HCT116 (cell line): ENCODE measurements around the gene UQCRFS1. TPM values are rescaled to one million over a fixed set of nuclear protein-coding genes. Genes with fewer than 3 reads are reported as not detected.

Experiments
- ATAC-seq: fragments of 200-7000 bp; cut with Tn5 transposase; 2 replicates; pipeline ENCODE4 v1.9.1; 2020; ENCODE audit warnings: mild to moderate bottlenecking, moderate library complexity
- BruUV-seq: library from RNA; stranded (reverse); fragments of 400-500 nt; replicated peaks from 2 replicates; lab custom pipeline; 2021; lab: Mats Ljungman, UMichigan
- CTCF ChIA-PET: fragments of 300-600 bp; sonication (Branson Sonifier 250); formaldehyde crosslinking; loops from one replicate; lab custom pipeline; 2021; ENCODE audit warnings: antibody characterized with exemption; lab: Charles Lee
- POLR2A ChIA-PET: fragments of 300-600, 350-600 bp; sonication (Branson Sonifier 250); formaldehyde crosslinking; loops from one replicate; lab custom pipeline; 2021; ENCODE audit warnings: antibody characterized with exemption; lab: Charles Lee
- RAD21 ChIA-PET, 2 experiments: fragments of 300-600 bp; sonication (Branson Sonifier 250); formaldehyde crosslinking; loops; one replicate each; lab custom pipeline; 2023; ENCODE audit warnings: low total read pairs in 2 of 2; ENCODE audit not compliant: uncharacterized antibody in 2 of 2, unreplicated experiment in 2 of 2, low non-redundant PET in 1 of 2; lab: Charles Lee
- DNase-seq: peaks from one replicate; pipeline ENCODE4 v3.0.0-alpha.2; 2010; ENCODE audit warnings: low read depth, low spot score
- H2AFZ ChIP-seq: fragments of 200-600 bp; shearing (Covaris generic), sonication (generic); 2 replicates; pipeline ENCODE4 v1.6.1; 2017; ENCODE audit warnings: low read depth, mixed run types, mixed read lengths, antibody characterized with exemption, low read length; ENCODE audit not compliant: poor library complexity, severe bottlenecking
- H3K27ac ChIP-seq: 2 replicates; pipeline ENCODE4 v1.5.1; 2012; ENCODE audit warnings: low read depth, low read length
- H3K27me3 ChIP-seq: fragments of 200-600 bp; sonication (generic); 2 replicates; pipeline ENCODE4 v1.6.1; 2016; ENCODE audit warnings: mixed run types, low read length, mixed read lengths; ENCODE audit not compliant: insufficient read depth
- H3K36me3 ChIP-seq, 2 experiments: fragments of 200-500 bp in 1 of 2; fragments of 200-600 bp in 1 of 2; sonication (Bioruptor generic) in 1 of 2; sonication (generic) in 1 of 2; 2 replicates each; pipeline versions ENCODE4 v1.5.1 to v1.6.1; 2014 to 2016; ENCODE audit warnings: low read length in 2 of 2, inconsistent platforms in 1 of 2, mixed read lengths in 1 of 2, mixed run types in 1 of 2; ENCODE audit not compliant: insufficient read depth in 2 of 2, control insufficient read depth in 1 of 2
- H3K4me1 ChIP-seq, 2 experiments: fragments of 200-600 bp in 1 of 2; sonication (generic) in 1 of 2; 2 replicates each; pipeline versions ENCODE4 v1.5.1 to v1.6.1; 2012 to 2017; ENCODE audit warnings: low read length in 2 of 2, inconsistent platforms in 1 of 2, mild to moderate bottlenecking in 1 of 2, mixed read lengths in 1 of 2, mixed run types in 1 of 2, moderate library complexity in 1 of 2; ENCODE audit not compliant: insufficient read depth in 2 of 2, control insufficient read depth in 1 of 2
- H3K4me2 ChIP-seq: fragments of 200-600 bp; sonication (generic); 2 replicates; pipeline ENCODE4 v1.6.1; 2017; ENCODE audit warnings: mixed run types, low read length, mixed read lengths
- H3K4me3 ChIP-seq, 2 experiments: fragments of 200-600 bp in 1 of 2; sonication (generic) in 1 of 2; replicated peaks in 1 of 2; 2 replicates each; pipeline ENCODE4 v1.5.1; 2011 to 2016; ENCODE audit warnings: low read length in 2 of 2, control low read depth in 1 of 2, low read depth in 1 of 2, mild to moderate bottlenecking in 1 of 2, mixed read lengths in 1 of 2, mixed run types in 1 of 2
- H3K79me2 ChIP-seq: fragments of 200-600 bp; sonication (generic); 2 replicates; pipeline ENCODE4 v1.6.1; 2017; ENCODE audit warnings: mild to moderate bottlenecking, mixed run types, low read length, moderate library complexity, mixed read lengths; ENCODE audit not compliant: insufficient read depth
- H3K9ac ChIP-seq: fragments of 200-600 bp; sonication (generic); 2 replicates; pipeline ENCODE4 v1.6.1; 2016; ENCODE audit warnings: low read length, mixed read lengths
- H3K9me2 ChIP-seq: fragments of 200-600 bp; sonication (generic), shearing (Covaris generic); 2 replicates; pipeline ENCODE4 v1.6.1; 2017; ENCODE audit warnings: mixed run types, mild to moderate bottlenecking, moderate library complexity; ENCODE audit not compliant: insufficient read depth
- H3K9me3 ChIP-seq, 2 experiments: fragments of 200-500 bp in 1 of 2; fragments of 200-600 bp in 1 of 2; sonication (Bioruptor generic) in 1 of 2; sonication (generic) in 1 of 2; 2 replicates each; pipeline ENCODE4 v1.6.1; 2014 to 2017; ENCODE audit warnings: low read length in 2 of 2, mixed read lengths in 2 of 2, inconsistent platforms in 1 of 2, low read depth in 1 of 2, mild to moderate bottlenecking in 1 of 2, mixed run types in 1 of 2, moderate library complexity in 1 of 2; ENCODE audit not compliant: control insufficient read depth in 1 of 2, insufficient read depth in 1 of 2
- H4K20me1 ChIP-seq: fragments of 200-600 bp; sonication (generic), shearing (Covaris generic); 2 replicates; pipeline ENCODE4 v1.6.1; 2017; ENCODE audit warnings: mixed run types, mild to moderate bottlenecking, moderate library complexity; ENCODE audit not compliant: insufficient read depth
- CBX3 ChIP-seq: IDR thresholded peaks from 2 replicates; pipeline ENCODE4 v1.6.1; 2012; ENCODE audit warnings: low read depth
- CEBPB ChIP-seq: IDR thresholded peaks from 2 replicates; pipeline ENCODE4 v1.6.1; 2012; ENCODE audit warnings: low read depth
- EGR1 ChIP-seq: IDR thresholded peaks from 2 replicates; pipeline ENCODE4 v1.6.1; 2012; ENCODE audit warnings: low read depth
- FOSL1 ChIP-seq: IDR thresholded peaks from 2 replicates; pipeline ENCODE4 v1.6.1; 2012; ENCODE audit warnings: low read depth
- JUND ChIP-seq: IDR thresholded peaks from 2 replicates; pipeline ENCODE4 v1.6.1; 2012
- POLR2A ChIP-seq: IDR thresholded peaks from 2 replicates; pipeline ENCODE4 v1.7.0; 2011; ENCODE audit warnings: borderline replicate concordance; ENCODE audit not compliant: insufficient read depth, insufficient read length; ENCODE audit errors: extremely low read depth
- POLR2AphosphoS5 ChIP-seq: IDR thresholded peaks from 2 replicates; pipeline ENCODE4 v1.6.1; 2011; ENCODE audit warnings: mild to moderate bottlenecking, low read depth, low read length, moderate library complexity
- REST ChIP-seq: IDR thresholded peaks from 2 replicates; pipeline ENCODE4 v1.6.1; 2012; ENCODE audit warnings: low read depth
- SP1 ChIP-seq: IDR thresholded peaks from 2 replicates; pipeline ENCODE4 v1.6.1; 2012; ENCODE audit warnings: low read depth
- SRF ChIP-seq: IDR thresholded peaks from 2 replicates; pipeline ENCODE4 v1.6.1; 2012; ENCODE audit warnings: low read depth
- TCF7L2 ChIP-seq: IDR thresholded peaks from 2 replicates; pipeline ENCODE4 v1.7.0; 2011; ENCODE audit warnings: borderline replicate concordance, inconsistent platforms; ENCODE audit not compliant: insufficient read depth, insufficient read length; ENCODE audit errors: extremely low read depth
- YY1 ChIP-seq: IDR thresholded peaks from 2 replicates; pipeline ENCODE4 v1.6.1; 2011; ENCODE audit warnings: low read length, low read depth, moderate library complexity, mild to moderate bottlenecking; ENCODE audit not compliant: insufficient replicate concordance; ENCODE audit errors: extremely low read depth
- ZBTB33 ChIP-seq: IDR thresholded peaks from 2 replicates; pipeline ENCODE4 v1.6.1; 2011; ENCODE audit warnings: mild to moderate bottlenecking, low read length, moderate library complexity; ENCODE audit not compliant: insufficient replicate concordance; ENCODE audit errors: extremely low read depth
- ZFX ChIP-seq: fragments of 450-650 bp; IDR thresholded peaks from 2 replicates; pipeline ENCODE4 v1.6.1; 2017
- ZNF274 ChIP-seq: fragments of 200-500 bp; sonication (Bioruptor generic); IDR thresholded peaks from 2 replicates; pipeline ENCODE4 v1.6.1; 2014; ENCODE audit warnings: mild to moderate bottlenecking, low read depth, low read length, inconsistent platforms
- intact Hi-C: fragments of 100-400 bp; cut with micrococcal nuclease; formaldehyde crosslinking; loops from 2 replicates; pipeline ENCODE4 v1.10.0; 2022
- total RNA-seq: library from RNA; stranded (reverse); gene quantifications from one replicate; pipeline ENCODE4 v1.2.1, GENCODE V29; 2021; ENCODE audit not compliant: unreplicated experiment
- TF ChIP-seq, protein P1 (sequence below), 3 experiments: fragments of 200-600 bp in 1 of 3; sonication (generic) in 1 of 3; IDR thresholded peaks in 2 of 3; conservative IDR thresholded peaks in 1 of 3; 2 replicates each; pipeline ENCODE4 v1.5.1; 2012 to 2017; ENCODE audit warnings: low read depth in 2 of 3, low read length in 2 of 3, antibody characterized with exemption in 1 of 3, borderline replicate concordance in 1 of 3, control low read depth in 1 of 3, mild to moderate bottlenecking in 1 of 3, mixed read lengths in 1 of 3, mixed run types in 1 of 3, moderate library complexity in 1 of 3; ENCODE audit not compliant: insufficient read depth in 1 of 3

The UQCRFS1 gene
- total RNA-seq, 1 experiment from 2014 or later: 45.8 TPM

DNA sequence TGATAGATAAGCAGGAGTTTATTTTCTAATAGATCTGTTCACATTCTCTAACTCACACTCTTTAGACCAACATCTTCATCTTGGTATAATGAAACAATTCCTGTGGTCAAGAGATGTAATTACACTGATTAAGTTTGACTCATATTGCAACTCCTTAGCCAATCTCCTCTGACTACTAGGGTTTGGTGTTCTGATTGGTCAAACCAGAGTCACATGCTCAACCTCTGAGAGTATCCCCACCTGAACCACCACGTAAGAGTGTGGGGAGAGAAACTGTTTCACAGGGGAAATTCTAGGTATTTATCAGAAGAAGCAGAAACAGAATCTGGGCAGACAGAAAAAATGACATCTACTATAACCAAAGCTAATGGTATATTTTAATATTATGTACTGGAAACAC lies 42.4 kb downstream of the UQCRFS1 start:
- no TSS peak for BruUV-seq
- no peaks in the 10 kb centered on the region for H3K27me3 ChIP-seq
- RAD21 ChIA-PET: no interaction called here

More for the DNA sequence above, 42.4 kb downstream of the UQCRFS1 start:
- DNase-seq (no peak), ATAC-seq (no peak)
- no peaks in the 10 kb centered on the region for H3K79me2 ChIP-seq
- TF ChIP-seq ZNF274: no peak
- TF ChIP-seq CBX3: no peak
- no peak for TF ChIP-seq SP1
- TF ChIP-seq SRF: no peak
- TF ChIP-seq POLR2AphosphoS5: no peak
- TF ChIP-seq, protein P1, sequence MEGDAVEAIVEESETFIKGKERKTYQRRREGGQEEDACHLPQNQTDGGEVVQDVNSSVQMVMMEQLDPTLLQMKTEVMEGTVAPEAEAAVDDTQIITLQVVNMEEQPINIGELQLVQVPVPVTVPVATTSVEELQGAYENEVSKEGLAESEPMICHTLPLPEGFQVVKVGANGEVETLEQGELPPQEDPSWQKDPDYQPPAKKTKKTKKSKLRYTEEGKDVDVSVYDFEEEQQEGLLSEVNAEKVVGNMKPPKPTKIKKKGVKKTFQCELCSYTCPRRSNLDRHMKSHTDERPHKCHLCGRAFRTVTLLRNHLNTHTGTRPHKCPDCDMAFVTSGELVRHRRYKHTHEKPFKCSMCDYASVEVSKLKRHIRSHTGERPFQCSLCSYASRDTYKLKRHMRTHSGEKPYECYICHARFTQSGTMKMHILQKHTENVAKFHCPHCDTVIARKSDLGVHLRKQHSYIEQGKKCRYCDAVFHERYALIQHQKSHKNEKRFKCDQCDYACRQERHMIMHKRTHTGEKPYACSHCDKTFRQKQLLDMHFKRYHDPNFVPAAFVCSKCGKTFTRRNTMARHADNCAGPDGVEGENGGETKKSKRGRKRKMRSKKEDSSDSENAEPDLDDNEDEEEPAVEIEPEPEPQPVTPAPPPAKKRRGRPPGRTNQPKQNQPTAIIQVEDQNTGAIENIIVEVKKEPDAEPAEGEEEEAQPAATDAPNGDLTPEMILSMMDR (IDR thresholded peaks at IDR 0.05 in 2 of 3, conservative IDR thresholded peaks at IDR 0.05 in 1 of 3; ENCODE audit: borderline replicate concordance in 1 of 3, insufficient read depth in 1 of 3, low read depth in 2 of 3, low read length in 2 of 3): no peak
- no peak for TF ChIP-seq YY1
- no peak for TF ChIP-seq JUND
- TF ChIP-seq ZFX: no peak
- TF ChIP-seq ZBTB33: no peak
- no peak for TF ChIP-seq FOSL1
- TF ChIP-seq TCF7L2: no peak
- TF ChIP-seq POLR2A: no peak
- no peak for TF ChIP-seq CEBPB
- TF ChIP-seq REST: no peak
- no peak for TF ChIP-seq EGR1
- no peaks in the 10 kb centered on the region for H3K36me3 ChIP-seq
- no peaks in the 10 kb centered on the region for H4K20me1 ChIP-seq
- POLR2A ChIA-PET: no interaction called here
- no peak overlapping the region for H3K9ac ChIP-seq
- intact Hi-C loops: no loop called here
- no peak overlapping the region for H3K27ac ChIP-seq
- no peak overlapping the region for H3K4me2 ChIP-seq
- no peaks in the 10 kb centered on the region for H3K9me2 ChIP-seq
- H3K4me3 ChIP-seq: no peak overlapping the region
- no peaks in the 10 kb centered on the region for H3K4me1 ChIP-seq
- no peaks in the 10 kb centered on the region; a peak in 1 of 4 replicates for H3K9me3 ChIP-seq
- H2AFZ ChIP-seq: no peak overlapping the region
- CTCF ChIA-PET: no interaction called here
